Measurements from ENCODE around the gene SLCO1B3. TPM values are rescaled to one million over a fixed set of nuclear protein-coding genes. Genes with fewer than 3 reads are reported as not detected.

SLCO1B3 gene
- total and polyA plus RNA-seq, 9 of the 15 experiments (the other 6 are each of a cell fraction or from before 2014, with no cell fraction given), result not detected

GRCh38 chr12:20832911-20833310 lies 22.4 kb downstream of the SLCO1B3 start:
- no peaks in the 10 kb centered on the region for H3K27me3 ChIP-seq (ENCODE audit: control insufficient read depth in 2 of 2, insufficient read depth in 2 of 2, low read length in 2 of 2)
- intact Hi-C loops (cut with micrococcal nuclease) (no loop called here), in situ Hi-C loops (cut with MboI) (no loop called here)
- no peak for FAIRE-seq
- H3K4me3 ChIP-seq, result no peak overlapping the region
- no peak for ATAC-seq
- H4K20me1 ChIP-seq (replicated peaks; ENCODE audit: control insufficient read depth, insufficient read depth, low read length), result no peaks in the 10 kb centered on the region
- no peak overlapping the region for H3K4me2 ChIP-seq (ENCODE audit: insufficient read depth, low read length)
- no peak overlapping the region for H3K9ac ChIP-seq (ENCODE audit: insufficient read depth in 1 of 2, low read depth in 2 of 2, low read length in 2 of 2)
- ChIA-PET POLR2A (no interaction called here), CTCF (ENCODE audit: low intra/inter-chr PET ratio) (no interaction called here)
- H3K27ac ChIP-seq (ENCODE audit: extremely low read depth, low read depth, low read length), result no peak overlapping the region
- H3K79me2 ChIP-seq (ENCODE audit: control insufficient read depth, insufficient read depth, low read length), result no peaks in the 10 kb centered on the region
- no peaks in the 10 kb centered on the region for H3K36me3 ChIP-seq (ENCODE audit: control insufficient read depth, insufficient read depth, low read length)
- DNase-seq (ENCODE audit: extremely low read depth in 1 of 4, low spot score in 3 of 4), result no peak
- WGBS (ENCODE audit: insufficient coverage, low coverage, missing lambda C conversion rate), result 0% methylated on average over 2 of the region's 4 CpGs
- no peak overlapping the region for H2AFZ ChIP-seq (ENCODE audit: low read depth, low read length)
- no peaks in the 10 kb centered on the region for H3K9me1 ChIP-seq (ENCODE audit: control insufficient read depth, insufficient read depth, low read length)
- H3K4me1 ChIP-seq (replicated peaks in 1 of 2; ENCODE audit: control insufficient read depth in 2 of 2, insufficient read depth in 2 of 2, low read length in 2 of 2), result no peaks in the 10 kb centered on the region
- H3K9me3 ChIP-seq (replicated peaks; ENCODE audit: control insufficient read depth, insufficient read depth, low read depth, low read length), result no peaks in the 10 kb centered on the region
- no TSS peak for BruUV-seq (replicated peaks)
- TF ChIP-seq U2AF1 (optimal IDR thresholded peaks at IDR 0.05; ENCODE audit: low read depth, low read length) (no peak), ID3 (CRISPR knock-in tag; IDR thresholded peaks at IDR 0.05) (no peak), ID3 (tag; IDR thresholded peaks at IDR 0.05) (no peak), RFX5 (IDR thresholded peaks at IDR 0.05; ENCODE audit: low read depth, low read length) (no peak), ZNF445 (CRISPR knock-in tag; IDR thresholded peaks at IDR 0.05; ENCODE audit: low read depth) (no peak), HES1 (IDR thresholded peaks at IDR 0.05; ENCODE audit: low read depth) (no peak), HDAC3 (IDR thresholded peaks at IDR 0.05; ENCODE audit: borderline replicate concordance, partially characterized antibody) (no peak), HDAC1 (IDR thresholded peaks at IDR 0.05) (no peak), HNRNPUL1 (IDR thresholded peaks at IDR 0.05; ENCODE audit: low read length) (no peak), ZSCAN32 (CRISPR knock-in tag; IDR thresholded peaks at IDR 0.05) (no peak), HLTF (IDR thresholded peaks at IDR 0.05) (no peak), MYC (IDR thresholded peaks at IDR 0.05; ENCODE audit: low read depth, low read length) (no peak), MYC (CRISPR knock-in tag; IDR thresholded peaks at IDR 0.05; ENCODE audit: borderline replicate concordance, low read depth) (no peak), TAF9B (IDR thresholded peaks at IDR 0.05; ENCODE audit: partially characterized antibody) (no peak), HMBOX1 (IDR thresholded peaks at IDR 0.05) (no peak), FOSL1 (tag; conservative IDR thresholded peaks at IDR 0.05) (no peak)
